Keratinocyte (primary cell): ENCODE results near the gene PRSS21. TPM values are rescaled to one million over a fixed set of nuclear protein-coding genes. Genes with fewer than 3 reads are reported as not detected.
A peak's percentile ranks its signal among the peaks of the same experiment; 100 is the strongest.

ENCODE experiments used
- DNase-seq: peaks from one replicate; pipeline ENCODE4 v3.0.0-alpha.2; 2011; ENCODE audit warnings: low read depth, missing footprints, low spot score
- FAIRE-seq: peaks from 2 replicates; lab custom pipeline; 2011; peaks lifted over from hg19 to GRCh38; lab: Jason Lieb, UNC
- H2AFZ ChIP-seq: 2 replicates; pipeline ENCODE4 v1.6.0; 2012; ENCODE audit warnings: low read length, control low read depth, inconsistent platforms; ENCODE audit not compliant: control insufficient read depth
- H3K27ac ChIP-seq: 2 replicates; pipeline ENCODE4 v1.5.1; 2011; ENCODE audit warnings: low read length; ENCODE audit not compliant: control insufficient read depth, insufficient read depth
- H3K27me3 ChIP-seq: 3 replicates; pipeline ENCODE4 v1.6.0; 2011; ENCODE audit warnings: low read length; ENCODE audit not compliant: control insufficient read depth, insufficient read depth; ENCODE audit errors: extremely low read depth
- H3K36me3 ChIP-seq, 2 experiments: 2 replicates in 1 of 2; 3 replicates in 1 of 2; pipeline ENCODE4 v1.5.1; 2011; ENCODE audit warnings: low read length in 2 of 2, mild to moderate bottlenecking in 1 of 2; ENCODE audit not compliant: control insufficient read depth in 2 of 2, insufficient read depth in 2 of 2; ENCODE audit errors: extremely low read depth in 1 of 2
- H3K4me1 ChIP-seq: 3 replicates; pipeline ENCODE4 v1.5.1; 2011; ENCODE audit warnings: low read length; ENCODE audit not compliant: control insufficient read depth, insufficient read depth; ENCODE audit errors: extremely low read depth
- H3K4me2 ChIP-seq: 3 replicates; pipeline ENCODE4 v1.6.0; 2011; ENCODE audit warnings: low read depth, low read length; ENCODE audit not compliant: control insufficient read depth, insufficient read depth; ENCODE audit errors: extremely low read depth
- H3K4me3 ChIP-seq, 3 experiments: fragments of 200-600 bp in 1 of 3; sonication (generic) in 1 of 3; 2 replicates in 2 of 3; 3 replicates in 1 of 3; pipeline ENCODE4 v1.5.1; 2011 to 2016; ENCODE audit warnings: low read length in 3 of 3, mild to moderate bottlenecking in 3 of 3, control low read depth in 2 of 3, inconsistent platforms in 1 of 3, low read depth in 1 of 3, mixed read lengths in 1 of 3, mixed run types in 1 of 3, moderate library complexity in 1 of 3; ENCODE audit not compliant: control insufficient read depth in 2 of 3, insufficient read depth in 2 of 3; ENCODE audit errors: extremely low read depth in 1 of 3
- H3K79me2 ChIP-seq: 2 replicates; pipeline ENCODE4 v1.6.0; 2012; ENCODE audit warnings: low read length; ENCODE audit not compliant: control insufficient read depth, insufficient read depth
- H3K9ac ChIP-seq: 3 replicates; pipeline ENCODE4 v1.6.0; 2011; ENCODE audit warnings: low read length; ENCODE audit not compliant: control insufficient read depth, insufficient read depth; ENCODE audit errors: extremely low read depth
- H3K9me1 ChIP-seq: 3 replicates; pipeline ENCODE4 v1.6.0; 2011; ENCODE audit warnings: low read length; ENCODE audit not compliant: control insufficient read depth, insufficient read depth; ENCODE audit errors: extremely low read depth
- H3K9me3 ChIP-seq: 2 replicates; pipeline ENCODE4 v1.5.1; 2012; ENCODE audit warnings: low read depth, low read length; ENCODE audit not compliant: control insufficient read depth
- H4K20me1 ChIP-seq: 3 replicates; pipeline ENCODE4 v1.6.0; 2011; ENCODE audit warnings: low read length; ENCODE audit not compliant: control insufficient read depth, insufficient read depth; ENCODE audit errors: extremely low read depth
- CTCF ChIP-seq, 3 experiments: IDR thresholded peaks in 1 of 3; conservative IDR thresholded peaks in 1 of 3; optimal IDR thresholded peaks in 1 of 3; 2 replicates in 2 of 3; 3 replicates in 1 of 3; pipeline versions ENCODE3 to v1.5.1; 2011; ENCODE audit warnings: low read length in 3 of 3, mild to moderate bottlenecking in 3 of 3, moderate library complexity in 2 of 3, control low read depth in 1 of 3, inconsistent platforms in 1 of 3; ENCODE audit not compliant: insufficient read depth in 2 of 3; ENCODE audit errors: extremely low read depth in 1 of 3
- EZH2 ChIP-seq: IDR thresholded peaks from one replicate; pipeline ENCODE4 v1.6.1; 2012; ENCODE audit warnings: inconsistent platforms, mild to moderate bottlenecking, low read length, moderate library complexity
- dilution Hi-C: fragments of 300-500 bp; cut with MboI; formaldehyde crosslinking; loops from one replicate; pipeline ENCODE4 v1.7.0; 2020; ENCODE audit warnings: low sequenced_read_pairs; ENCODE audit not compliant: extremely low pct_ligation_motif_present
- polyA plus RNA-seq, 5 experiments: library from polyadenylated mRNA; depleted of rRNA in 3 of 5; stranded (reverse) in 3 of 5; stranded (forward) in 1 of 5; unstranded in 1 of 5; fragments of >200 nt; gene quantifications; 1 replicate in 1 of 5; 2 replicates in 3 of 5; 3 replicates in 1 of 5; pipeline versions ENCODE4 v1.2.1 to v1.2.3, GENCODE V29; 2011 to 2012; ENCODE audit warnings: missing spikeins in 2 of 5, low read depth in 1 of 5, low replicate concordance in 1 of 5

PRSS21 gene
- polyA plus RNA-seq, 1 donor (not counting 4 experiments of a cell fraction or from before 2014, with no cell fraction given), result 0.52 TPM

DNA sequence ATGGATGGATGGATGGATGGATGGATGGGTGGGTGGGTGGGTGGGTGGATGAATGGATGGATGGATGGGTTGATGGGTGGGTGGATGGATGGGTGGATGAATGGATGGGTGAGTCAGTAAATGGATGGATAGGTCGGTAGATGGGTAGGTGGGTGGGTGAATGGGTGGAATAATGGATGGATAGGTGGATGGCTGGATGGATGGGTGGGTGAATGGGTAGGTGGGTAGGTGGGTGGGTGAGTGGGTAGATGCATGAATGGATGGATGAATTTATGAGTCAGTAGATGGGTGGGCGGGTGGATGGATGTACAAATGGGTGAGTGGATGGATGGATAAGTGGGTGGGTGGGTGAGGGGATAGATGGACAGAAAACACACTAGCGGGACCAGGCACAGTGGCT lies 17.9 kb downstream of the PRSS21 start:
- dilution Hi-C loops, result no loop called here
- Histone ChIP-seq H2AFZ (no peak overlapping the region), H3K9me1 (no peaks in the 10 kb centered on the region), H3K4me2 (no peak overlapping the region), H3K79me2 (no peaks in the 10 kb centered on the region), H4K20me1 (no peaks in the 10 kb centered on the region), H3K4me3 (no peak overlapping the region), H3K27ac (no peak overlapping the region), H3K4me1 (peaks cover 31% of the 10 kb centered on the region), H3K9me3 (no peaks in the 10 kb centered on the region), H3K9ac (no peak overlapping the region), H3K27me3 (peaks cover 25% of the 10 kb centered on the region), H3K36me3 (no peaks in the 10 kb centered on the region)
- DNase-seq, result no peak
- TF ChIP-seq EZH2 (no peak), CTCF (optimal IDR thresholded peaks at IDR 0.05 in 1 of 3, IDR thresholded peaks at IDR 0.05 in 1 of 3, conservative IDR thresholded peaks at IDR 0.05 in 1 of 3; ENCODE audit: extremely low read depth in 1 of 3, insufficient read depth in 2 of 3, low read length in 3 of 3) (no peak)
- FAIRE-seq, result no peak

- H3K4me2 ChIP-seq, result peak overlapping the region; percentile 63
- no peaks in the 10 kb centered on the region for H3K36me3 ChIP-seq
- H3K4me1 ChIP-seq, result peaks cover 26% of the 10 kb centered on the region
- peak; percentile 100 for FAIRE-seq
- DNase-seq, result peak; percentile 98
- H3K4me3 ChIP-seq, result peak overlapping the region in 1 of 3 experiments; percentile 6
- dilution Hi-C loops, result no loop called here
- H3K9me1 ChIP-seq, result no peaks in the 10 kb centered on the region
- H3K9me3 ChIP-seq, result no peaks in the 10 kb centered on the region
- TF ChIP-seq EZH2, result no peak
- peak in 1 of 3 experiments; percentile 13 for TF ChIP-seq CTCF (optimal IDR thresholded peaks at IDR 0.05 in 1 of 3, IDR thresholded peaks at IDR 0.05 in 1 of 3, conservative IDR thresholded peaks at IDR 0.05 in 1 of 3; ENCODE audit: extremely low read depth in 1 of 3, insufficient read depth in 2 of 3, low read length in 3 of 3)
- peak overlapping the region; percentile 37 for H3K27ac ChIP-seq
- peaks cover 25% of the 10 kb centered on the region for H3K27me3 ChIP-seq
- H3K79me2 ChIP-seq, result no peaks in the 10 kb centered on the region
- H4K20me1 ChIP-seq, result no peaks in the 10 kb centered on the region
- H2AFZ ChIP-seq, result peak overlapping the region; percentile 3
- peak overlapping the region; percentile 5 for H3K9ac ChIP-seq
Measured at GRCh38 chr16:2835638-2836493, 18.8 kb downstream of the PRSS21 start.
